Measurements from ENCODE around the gene MYO10.
"Not testable (repeated sequence)": the region's sequence is repeated elsewhere in the genome, so short reads cannot be mapped to it uniquely, and the experiment has no call there.

The MYO10 gene

DNA sequence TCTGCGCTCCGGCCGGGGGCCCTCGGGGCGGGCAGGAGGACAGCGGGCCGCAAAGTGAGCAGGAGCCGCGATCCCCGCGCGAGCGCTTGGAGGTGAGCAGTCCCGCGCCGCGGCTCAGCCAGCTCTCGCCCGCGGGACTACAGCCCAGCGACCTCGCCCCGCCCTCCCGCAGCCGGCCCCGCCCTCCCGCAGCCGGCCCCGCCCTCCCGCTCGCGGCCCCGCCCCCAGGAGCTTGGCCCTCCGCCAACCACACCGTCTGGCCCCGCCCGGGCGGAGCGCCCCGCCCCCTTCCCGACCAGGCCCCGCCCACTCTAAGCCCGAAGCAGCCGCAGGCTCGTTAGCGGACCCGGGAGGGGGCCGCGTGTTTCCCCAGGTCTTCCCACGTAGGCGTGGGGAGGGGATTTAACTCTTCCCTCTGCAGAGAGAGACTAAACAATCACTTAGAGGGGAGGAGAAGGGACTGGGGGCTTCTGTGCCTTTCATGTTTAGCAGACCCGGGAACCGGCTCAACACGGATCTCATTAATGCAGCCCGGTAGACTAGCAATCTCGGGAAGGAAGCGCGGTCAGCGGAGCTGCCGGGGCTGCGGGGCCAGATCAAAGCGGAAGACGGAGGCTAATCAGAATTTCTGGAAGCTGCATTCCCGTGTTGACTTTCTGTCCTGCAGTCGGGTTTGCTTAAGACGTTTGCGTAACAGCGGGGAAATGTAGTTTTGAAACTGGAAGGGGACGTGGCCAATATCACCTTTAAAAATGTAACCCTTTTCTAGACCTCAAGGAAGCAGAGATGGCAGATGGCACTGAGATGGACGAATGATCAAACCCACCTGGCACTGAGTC lies at the start of gene MYO10:
MYO10 (minus strand) TSS at position 139 of the 839 bp plus-strand sequence. CDS start 480 bp downstream, outside the sequence.
- peak; percentile 96 for DNase-seq

DNA sequence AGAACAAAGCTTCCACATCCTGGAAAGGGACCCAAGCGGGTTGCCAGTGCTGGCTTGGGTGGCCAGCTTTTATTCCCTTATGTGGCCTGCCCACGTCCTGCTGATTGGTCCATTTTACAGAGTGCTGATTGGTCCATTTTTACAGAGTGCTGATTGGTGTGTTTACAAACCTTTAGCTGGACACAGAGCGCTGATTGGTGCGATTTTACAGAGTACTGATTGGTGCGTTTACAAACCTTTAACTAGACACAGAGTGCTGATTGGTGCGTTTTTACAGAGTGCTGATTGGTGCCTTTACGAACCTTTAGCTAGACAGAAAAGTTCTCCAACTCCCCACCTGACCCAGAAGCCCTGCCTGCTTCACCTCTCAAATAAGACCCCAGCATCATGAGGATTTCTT lies 49.2 kb upstream of the MYO10 start:
- not testable (repeated sequence) for DNase-seq

DNA sequence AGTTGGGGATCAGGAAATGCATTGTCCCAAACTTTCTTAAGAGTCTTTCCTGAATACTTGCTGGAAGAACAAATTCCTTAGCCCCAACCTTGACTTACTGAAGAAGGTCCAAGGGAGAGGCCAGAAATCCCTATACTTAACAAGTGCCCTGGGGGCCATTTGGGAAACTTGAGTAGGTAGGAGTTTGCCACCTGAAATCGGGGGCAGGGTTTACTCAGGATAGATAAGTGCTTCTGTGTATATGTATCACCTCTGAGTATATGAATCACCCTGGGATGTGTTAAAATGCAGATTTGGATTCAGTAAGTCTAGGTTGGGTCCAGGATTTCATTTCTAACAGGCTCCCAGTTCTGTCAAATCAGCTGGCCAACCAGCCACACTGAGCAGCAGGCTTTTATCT lies 47.9 kb upstream of the MYO10 start:
- DNase-seq: no peak

DNA sequence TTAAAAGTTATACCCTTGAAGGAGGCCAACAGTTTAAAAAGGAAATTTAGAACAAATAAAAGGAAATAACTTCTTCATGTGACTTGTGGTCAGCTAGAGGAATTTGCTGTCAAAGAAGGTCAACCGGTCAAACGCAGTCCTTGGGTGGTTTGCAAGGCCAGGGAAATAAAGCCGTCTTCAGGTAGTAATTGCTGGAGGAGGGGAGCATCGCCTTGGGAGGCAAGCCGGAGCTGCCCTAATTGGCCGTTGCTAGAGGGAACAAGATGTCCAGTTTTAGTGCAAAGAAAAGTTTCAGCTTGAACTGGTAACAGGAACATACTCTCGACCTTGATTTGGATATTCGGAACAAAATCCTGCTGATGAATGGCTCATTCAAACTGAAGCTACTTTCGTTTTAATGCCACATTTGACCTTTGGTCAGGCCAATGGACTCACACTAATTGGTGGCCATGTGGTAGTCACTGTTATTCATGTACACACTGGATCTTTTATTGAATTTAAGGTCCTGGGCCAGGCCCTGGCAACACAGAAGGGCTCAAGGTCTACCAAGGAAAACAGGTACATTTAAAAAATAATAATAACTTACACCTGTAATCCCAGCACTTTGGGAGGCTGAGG lies 47.0 kb upstream of the MYO10 start:
- DNase-seq: no peak

DNA sequence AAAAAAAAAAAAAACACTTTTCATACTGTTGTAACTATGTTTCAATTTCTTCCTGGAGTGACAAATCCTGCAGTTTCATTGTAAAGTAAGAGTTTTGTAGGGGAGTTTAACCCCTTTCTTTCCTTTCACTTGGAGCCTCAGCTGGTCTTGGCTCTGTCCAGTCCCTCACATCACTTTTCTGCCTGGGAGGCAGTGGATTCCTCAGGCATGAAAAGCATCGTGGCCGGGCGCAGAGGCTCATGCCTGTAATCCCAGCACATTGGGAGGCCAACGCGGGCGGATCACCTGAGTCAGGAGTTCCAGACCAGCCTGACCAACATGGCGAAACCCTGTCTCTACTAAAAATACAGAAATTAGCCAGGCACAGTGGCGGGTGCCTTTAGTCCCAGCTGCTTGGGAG lies 45.6 kb upstream of the MYO10 start:
- DNase-seq: no peak

DNA sequence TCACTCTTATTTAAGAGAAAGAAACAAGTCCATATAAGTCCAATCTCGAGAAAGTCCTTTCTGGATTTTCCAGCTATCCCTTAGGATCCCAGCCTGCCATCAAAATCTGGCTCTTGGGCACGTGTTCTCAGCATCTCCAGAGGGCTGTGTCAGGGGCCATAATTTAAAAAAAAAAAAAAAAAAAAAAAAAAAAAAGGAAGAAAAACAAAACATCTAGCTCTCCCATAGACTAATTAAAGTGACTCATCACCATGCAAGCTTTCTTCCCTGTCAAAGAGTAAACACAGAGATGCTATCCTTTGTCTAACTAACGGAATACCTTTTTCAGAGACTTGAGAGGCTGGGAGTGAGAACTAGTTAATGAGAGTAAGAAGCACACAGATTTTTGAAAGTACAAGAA lies 44.9 kb upstream of the MYO10 start:
- no peak for DNase-seq

DNA sequence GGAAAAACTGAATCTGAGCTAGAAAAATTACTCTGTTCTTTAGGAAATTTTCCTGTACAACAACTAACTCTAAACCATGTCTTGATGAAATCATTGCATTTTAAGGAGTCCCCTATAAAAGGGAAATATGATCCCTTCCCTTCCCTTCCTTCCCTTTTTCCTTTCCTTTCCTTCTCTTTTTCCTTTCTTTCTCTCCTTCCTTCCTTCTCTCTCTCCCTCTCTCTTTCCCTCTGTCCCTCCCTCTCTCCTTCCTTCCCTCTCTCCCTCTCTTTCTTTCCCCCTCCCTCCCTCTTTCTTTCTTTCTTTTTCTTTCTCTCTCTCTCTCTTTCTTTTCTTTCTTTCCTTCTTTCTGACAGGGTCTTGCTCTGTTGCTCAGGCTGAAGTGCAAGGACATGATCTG lies 42.2 kb upstream of the MYO10 start:
- no peak for DNase-seq

DNA sequence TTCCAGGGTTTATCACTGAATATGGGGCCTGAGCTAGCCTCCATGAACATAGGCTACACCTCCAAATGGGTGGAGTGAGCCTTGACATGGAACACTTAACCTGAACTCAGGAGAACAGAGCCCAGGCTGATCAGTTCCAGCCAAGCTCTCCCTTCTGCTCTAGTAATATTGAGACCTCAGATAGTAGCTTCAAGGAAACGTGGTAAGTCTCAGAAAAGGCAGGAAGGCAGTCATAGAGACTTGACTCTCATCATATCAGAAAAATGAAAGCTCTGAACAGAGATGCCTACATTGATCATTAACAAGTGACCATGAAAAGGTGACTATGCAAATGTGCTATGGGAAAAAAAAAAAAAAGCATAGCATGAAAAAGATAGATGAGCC lies 40.5 kb upstream of the MYO10 start:
- DNase-seq: no peak

DNA sequence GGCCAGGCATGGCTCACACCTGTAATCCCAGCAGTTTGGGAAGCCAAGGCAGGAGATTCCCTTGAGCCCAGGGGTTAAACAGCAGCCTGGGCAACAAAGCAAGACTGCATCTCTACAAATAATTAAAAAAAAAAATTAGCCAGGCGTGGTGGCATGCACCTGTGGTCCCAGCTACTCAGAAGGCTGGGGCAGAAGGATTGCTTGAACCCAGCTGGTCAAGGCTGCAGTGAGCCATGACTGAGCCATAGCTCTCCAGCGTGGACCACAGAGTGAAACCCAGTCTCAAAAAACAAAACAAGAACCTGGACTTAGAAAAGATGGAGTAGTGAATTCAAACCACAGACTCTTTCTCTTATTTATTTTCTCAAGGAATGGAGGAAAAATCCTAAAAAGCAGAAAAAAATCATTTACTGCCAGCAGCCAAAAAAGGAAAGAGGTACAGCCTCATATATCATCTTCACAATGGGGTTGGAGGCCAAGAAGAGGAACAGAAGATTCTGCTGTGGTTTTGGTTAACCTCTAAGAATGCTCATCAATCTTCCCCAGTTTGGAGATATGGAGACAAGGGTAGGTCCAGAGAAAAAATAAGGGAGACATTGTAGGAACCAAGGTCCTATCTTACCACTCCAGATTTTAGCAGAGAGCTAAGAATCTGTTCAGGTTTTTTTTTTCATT lies 40.0 kb upstream of the MYO10 start:
- no peak for DNase-seq

DNA sequence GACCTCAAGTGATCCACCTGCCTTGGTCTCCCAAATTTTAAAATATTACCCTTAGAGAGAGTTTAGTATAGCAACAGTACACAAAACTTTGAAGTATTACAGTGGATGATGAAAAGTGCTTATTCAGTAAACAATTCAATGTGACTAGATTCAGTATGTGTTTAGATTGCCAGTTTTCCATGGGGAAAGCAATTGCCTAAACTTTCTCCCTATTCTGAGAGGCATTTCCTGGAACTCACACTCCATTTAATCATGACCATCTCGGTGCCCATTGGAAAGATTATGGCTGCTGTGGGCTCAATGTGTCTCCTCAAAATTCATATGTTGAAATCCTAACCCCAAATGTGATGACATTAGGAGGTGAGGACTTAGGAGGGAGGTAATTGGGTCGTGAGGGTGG lies 38.9 kb upstream of the MYO10 start:
- DNase-seq: no peak

DNA sequence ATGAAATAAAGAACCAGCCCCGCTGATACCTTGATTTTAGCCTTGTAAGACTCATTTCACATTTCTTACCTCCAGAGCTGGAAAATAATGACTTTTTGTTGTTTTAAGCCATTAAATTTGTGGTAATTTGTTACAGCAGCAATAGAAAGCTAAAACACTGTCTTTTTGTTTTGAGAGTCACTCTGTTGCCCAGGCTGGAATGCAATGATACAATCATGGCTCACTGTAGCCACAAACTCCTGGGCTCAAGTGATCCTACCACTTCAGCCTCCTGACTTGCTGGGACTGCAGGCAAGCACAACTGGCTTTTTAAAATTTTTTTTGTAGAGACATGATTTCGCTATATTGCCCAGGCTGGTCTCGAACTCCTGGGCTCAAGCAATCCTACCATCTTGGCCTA lies 34.7 kb upstream of the MYO10 start:
- no peak for DNase-seq

DNA sequence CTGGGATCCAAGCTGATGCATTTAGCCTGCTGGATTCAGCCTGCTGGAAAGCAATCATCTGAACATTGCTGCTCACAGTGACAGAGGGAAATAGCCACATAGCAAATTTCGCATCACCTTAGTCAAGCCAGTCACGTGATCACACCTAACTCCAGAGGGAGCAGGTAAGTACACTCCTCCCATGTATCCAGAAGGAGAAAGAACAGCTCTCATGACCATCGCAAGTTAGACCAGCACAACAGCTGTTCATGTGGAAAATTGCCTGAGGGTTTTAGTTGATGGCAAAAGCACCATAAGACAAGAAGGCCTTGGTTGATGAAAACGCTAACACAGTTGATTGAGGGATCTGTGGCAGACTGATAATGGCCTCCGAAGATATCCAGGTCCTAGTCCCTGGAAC lies 34.2 kb upstream of the MYO10 start:
- peak; percentile 52 for DNase-seq

DNA sequence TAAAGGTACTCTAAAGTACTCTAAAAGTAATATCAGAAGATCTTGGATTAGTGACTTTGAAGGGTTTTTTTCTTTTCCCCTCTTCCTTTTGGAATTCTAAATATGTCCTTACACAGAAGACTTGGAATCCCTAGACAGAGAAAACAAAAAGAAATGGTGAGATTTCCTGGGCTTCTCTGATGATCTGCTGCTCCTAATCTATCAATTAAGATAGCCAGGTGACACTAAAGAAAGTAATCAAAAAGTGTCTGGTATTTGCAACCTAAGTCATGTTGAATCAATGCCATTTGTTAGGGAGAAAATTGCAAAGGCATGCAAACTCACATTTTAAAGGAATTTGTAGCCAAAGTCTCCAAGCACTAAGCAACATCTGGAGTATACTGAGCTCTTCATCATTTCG lies 29.5 kb upstream of the MYO10 start:
- no peak for DNase-seq

DNA sequence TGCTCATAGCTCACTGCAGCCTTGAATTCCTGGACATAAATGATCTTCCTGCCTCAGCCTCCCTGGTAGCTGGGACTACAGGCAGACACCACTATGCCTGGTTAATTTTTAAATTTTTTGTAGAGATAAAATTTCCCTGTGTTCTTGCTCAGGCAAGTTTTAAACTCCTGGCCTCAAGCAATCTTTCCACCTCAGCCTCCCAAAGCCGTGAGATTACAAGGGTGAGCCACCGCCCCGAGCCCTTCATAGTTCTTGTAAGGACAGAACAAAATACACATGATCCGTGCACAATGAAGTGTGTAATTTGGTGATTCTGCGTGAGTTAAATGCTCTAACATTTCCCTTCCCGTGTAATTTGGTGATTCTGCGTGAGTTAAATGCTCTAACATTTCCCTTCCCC lies 27.7 kb upstream of the MYO10 start:
- no peak for DNase-seq

DNA sequence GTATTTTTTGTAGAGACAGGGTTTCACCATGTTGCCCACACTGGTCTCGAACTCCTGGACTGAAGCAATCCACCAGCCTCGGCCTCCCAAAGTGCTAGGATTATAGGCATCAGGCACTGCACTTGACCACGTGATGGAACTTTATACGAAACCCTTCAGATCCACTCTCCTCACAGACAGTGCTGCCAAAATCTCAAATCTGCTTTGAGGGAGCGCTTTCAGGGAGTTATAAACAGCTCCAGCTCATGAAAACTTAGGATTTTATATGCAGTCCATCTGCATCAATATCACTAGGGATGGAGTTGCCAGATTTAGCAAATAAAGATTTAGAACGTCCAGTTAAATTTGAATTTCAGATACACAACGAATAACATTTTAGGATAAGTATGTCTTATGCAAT lies 25.0 kb upstream of the MYO10 start:
- DNase-seq: no peak

DNA sequence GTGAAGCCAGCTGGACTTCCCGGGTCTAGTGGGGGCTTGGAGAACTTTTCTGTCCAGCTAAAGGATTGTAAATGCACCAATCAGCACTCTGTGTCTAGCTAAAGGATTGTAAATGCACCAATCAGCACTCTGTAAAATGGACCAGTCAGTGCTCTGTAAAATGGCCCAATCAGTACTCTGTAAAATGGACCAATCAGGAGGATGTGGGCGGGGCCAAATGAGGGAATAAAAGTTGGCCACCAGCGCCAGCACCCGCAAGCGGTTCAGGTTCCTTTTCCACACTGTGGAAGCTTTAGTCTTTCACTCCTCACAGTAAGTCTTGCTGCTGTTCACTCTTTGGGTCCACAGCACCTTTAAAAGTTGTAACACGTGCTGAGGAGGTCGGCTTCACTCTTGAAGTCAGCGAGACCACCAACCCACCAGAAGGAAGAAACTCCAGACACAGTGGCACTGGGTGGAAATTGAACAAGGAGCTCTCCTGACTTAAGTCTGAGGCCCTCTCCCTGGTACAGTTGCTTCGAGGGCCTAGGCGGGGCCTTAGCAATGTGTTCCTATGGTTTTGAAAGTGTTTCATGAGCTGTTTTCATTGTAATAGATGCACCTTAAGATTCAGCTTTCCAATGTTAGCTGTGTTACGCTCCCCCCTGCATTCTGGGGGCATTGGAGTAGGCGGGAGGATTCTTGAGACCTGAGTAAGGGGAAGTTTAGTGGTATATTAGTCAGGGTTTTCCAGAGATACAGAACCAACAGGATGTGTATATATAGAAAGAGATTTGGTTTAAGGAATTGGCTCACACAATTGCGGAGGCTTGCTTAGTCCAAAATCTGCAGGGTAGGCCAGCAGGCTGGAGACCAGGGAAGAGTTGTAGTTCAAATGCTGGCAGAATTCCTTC lies 21.5 kb upstream of the MYO10 start:
- DNase-seq: no peak

DNA sequence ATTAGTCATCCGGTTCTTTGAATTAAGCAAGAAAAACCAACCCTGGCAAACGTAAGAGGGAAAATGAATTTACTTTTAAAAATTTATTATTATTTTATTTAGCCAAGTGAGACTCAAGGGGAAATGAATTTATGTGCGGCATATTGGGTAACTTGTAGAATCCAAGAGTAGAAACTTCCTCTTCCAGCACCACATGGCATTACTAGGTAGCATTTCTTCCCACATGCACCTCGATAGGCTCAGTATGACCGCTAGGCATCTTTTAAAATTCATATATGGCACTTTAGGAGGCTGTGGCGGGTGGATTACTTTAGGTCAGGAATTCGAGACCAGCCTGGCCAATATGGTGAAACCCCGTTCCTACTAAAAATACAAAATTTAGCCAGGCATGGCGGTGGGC lies 17.6 kb upstream of the MYO10 start:
- DNase-seq: no peak

DNA sequence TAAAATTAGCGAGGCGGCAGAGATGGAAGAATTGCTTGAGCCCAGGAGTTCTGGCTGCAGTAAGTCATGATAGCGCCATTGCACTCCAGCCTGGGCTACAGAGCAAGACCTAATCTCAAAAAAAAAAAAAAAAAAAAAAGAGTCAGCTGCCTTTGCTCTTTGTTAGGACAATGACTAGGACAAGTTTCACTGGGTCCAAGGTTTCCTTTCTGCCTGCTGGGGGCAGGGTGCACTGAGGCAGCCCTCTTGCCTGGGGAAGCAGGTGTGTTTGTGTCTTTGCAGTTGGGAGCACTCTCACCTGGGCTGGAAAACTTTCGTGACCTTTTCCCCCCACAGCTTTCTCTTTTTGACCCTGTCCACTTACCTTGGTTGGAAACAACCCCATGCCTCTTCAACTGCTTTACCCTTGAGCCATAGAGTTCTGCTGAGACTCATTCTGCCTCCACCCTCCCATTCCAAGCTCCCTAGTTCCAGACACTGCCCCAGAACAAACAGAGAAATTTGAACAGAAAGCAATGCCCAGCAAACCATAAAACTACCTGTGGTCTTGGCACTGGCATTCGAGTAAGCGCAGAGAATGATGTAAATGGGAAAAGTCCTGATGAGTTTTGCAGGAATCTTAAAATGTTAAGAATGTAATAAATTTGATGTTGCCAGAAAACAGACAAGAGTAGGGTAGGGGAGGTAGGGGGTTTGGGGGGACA lies 17.0 kb upstream of the MYO10 start:
- DNase-seq: no peak

DNA sequence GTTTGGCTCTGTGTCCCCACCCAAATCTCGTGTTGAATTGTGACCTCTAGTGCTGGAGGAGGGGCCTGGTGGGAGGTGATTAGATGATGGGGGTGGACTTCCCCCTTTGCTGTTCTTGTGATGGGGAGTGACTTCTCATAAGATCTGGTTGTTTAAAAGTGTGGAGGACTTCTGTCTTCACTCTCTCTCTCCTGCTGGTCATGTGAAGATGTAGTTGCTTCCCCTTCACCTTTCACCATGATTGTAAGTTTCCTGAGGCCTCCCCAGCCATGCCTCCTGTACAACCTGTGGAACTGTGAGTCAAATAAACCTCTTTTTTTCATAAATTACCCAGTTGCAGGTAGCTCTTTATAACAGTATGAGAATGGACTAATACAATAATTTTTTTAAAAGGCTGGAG lies 10.6 kb upstream of the MYO10 start:
- no peak for DNase-seq

DNA sequence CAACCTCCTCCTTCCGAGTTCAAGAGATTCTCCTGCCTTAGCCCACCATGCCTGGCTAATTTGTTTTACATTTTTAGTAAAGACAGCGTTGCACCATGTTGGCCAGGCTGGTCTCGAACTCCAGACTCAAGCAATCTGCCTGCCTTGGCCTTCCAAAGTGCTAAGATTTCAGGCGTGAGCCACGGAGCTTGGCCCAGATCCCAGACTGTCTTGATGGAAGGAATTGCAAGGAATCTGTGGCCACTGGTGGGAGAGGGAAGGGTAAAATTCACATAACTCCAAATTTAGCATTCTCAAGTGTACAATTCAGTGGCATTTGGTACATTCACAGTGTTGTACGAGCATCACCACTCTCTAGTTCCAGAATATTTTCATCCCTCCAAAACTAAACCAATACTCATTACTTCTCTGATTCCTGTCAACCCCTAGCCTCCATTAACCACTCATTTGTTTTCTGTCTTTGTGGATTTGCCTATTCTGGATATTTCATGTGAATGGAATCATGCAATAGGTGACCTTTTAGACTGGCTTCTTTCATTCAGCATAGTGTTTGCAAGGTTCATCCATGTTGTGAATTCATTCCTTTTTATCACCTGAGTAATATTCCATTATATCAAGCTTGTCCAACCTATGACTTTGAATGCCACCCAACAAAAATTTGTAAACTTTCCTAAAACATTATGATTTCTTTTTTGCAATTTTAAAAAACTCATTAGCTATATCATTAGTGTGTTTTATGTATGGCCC lies 8.9 kb upstream of the MYO10 start:
- no peak for DNase-seq

DNA sequence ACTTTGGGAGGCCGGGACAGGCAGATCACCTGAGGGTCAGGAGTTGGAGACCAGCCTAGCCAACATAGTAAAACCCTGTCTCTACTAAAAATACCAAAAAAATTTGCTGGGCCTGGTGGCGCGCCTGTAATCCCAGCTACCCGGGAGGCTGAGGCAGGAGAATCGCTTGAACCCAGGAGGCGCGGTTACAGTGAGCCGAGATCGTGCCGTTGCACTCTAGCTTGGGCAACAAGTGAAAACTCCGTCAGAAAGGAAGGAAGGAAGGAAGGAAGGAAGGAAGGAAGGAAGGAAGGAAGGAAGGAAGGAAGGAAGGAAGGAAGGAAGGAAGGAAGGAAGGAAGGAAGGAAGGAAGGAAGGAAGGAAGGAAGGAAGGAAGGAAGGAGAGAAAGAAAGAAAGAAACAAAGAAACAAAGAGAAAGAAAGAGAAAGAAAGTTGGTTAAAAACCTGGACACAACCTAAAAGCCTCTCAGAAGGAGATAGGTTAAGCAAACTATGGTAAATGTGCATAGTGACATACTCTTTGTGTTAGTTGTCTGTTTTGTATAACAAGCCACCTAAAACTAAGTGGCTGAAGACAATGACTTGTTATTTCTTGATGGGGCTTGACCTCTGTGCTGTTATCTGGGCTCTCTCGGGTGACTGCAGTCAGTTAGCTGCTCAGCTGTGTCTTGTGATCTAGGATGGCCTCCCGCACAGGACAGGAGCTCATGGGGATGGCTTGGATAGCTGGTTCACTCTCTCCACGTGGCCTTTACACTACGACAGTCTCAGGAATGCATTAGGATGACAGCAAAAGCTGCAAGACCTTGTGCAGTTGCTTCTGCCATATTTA lies 8.0 kb upstream of the MYO10 start:
- no peak for DNase-seq
